Measurements from ENCODE around the gene AP2A2.
A peak's percentile ranks its signal among the peaks of the same experiment; 100 is the strongest.

The AP2A2 gene

GRCh38 chr11:898540-899190, 27.0 kb upstream of the AP2A2 start:
- no peak for DNase-seq (ENCODE audit: low read depth)

DNA sequence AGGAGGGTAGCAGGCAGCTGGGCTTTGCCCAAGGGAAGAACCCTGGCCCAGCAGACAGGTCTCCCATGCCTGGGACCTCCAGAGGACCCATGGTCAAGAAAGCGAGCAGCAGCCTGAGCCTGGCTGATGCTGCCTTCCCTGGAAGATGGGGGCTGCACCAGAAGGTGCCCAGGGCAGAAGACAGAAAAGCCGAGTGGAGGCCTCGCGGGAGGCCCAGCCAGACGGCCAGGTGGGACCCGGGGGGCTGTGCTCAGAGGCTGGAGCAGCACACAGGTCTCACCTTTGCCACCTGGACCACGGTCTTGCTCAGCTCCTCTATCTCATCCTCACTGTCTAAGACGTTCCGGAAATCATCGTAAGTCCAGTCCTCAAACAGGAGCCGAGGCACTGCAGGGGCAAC, 25.9 kb upstream of the AP2A2 start:
- DNase-seq (ENCODE audit: low read depth), result no peak

DNA sequence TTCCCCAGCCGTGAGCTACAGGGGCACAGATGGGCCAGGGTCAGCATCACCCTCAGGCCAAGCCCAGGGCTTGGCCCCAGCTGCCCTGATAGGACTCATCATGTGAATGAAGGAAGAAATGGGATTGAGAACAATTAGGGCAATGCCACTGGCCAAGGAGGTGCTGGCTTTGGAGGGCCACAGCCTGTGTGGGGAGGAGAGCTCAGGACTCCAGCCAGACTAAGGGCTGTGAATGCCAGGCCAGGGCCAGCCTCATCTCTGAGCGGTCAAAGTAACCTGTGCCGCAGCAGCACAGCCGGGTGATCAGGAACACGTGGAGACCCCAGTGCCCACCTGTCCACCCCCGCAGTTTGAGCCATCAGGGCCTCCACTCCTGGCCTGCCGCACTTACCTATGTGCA, 25.1 kb upstream of the AP2A2 start:
- DNase-seq (ENCODE audit: low read depth), result no peak

GRCh38 chr11:901452-902061, 24.1 kb upstream of the AP2A2 start:
- DNase-seq (ENCODE audit: low read depth), result no peak

DNA sequence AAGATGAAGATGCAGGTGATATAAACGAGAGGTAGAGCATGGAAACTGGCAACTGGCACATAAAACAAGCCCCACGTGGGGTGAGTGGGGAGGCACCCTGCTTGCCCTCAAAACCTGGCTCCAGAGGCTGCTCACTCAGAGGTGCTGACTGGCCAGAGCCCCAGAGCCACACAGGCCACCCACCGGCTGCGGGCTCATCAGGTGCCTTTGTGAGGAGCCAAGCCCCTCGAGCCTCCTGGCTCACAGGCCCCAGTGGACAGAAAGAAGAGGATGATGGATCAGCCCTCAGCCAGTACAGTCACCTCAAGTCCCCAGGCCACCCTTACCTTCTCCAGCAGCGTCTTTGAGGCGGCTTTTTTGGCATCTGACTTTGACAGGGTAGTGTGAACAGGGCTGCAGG, 21.3 kb upstream of the AP2A2 start:
- DNase-seq (ENCODE audit: low read depth), result no peak

DNA sequence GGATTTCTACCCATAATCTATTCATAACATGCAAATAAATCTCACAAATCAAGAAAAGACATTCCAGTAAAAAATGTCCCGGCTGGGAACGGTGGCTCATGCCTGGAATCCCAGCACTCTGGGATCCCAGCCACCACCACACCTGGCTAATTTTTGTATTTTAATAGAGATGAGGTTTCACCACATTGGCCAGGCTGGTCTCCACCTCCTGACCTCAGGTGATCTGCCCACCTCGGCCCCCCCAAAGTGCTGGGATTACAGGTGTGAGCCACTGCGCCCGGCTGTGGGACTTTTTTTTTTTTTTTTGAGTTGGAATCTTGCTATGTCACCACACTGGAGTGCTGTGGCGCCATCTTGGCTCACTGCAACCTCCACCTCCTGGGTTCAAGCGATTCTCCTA, 19.7 kb upstream of the AP2A2 start:
- DNase-seq (ENCODE audit: low read depth), result no peak

DNA sequence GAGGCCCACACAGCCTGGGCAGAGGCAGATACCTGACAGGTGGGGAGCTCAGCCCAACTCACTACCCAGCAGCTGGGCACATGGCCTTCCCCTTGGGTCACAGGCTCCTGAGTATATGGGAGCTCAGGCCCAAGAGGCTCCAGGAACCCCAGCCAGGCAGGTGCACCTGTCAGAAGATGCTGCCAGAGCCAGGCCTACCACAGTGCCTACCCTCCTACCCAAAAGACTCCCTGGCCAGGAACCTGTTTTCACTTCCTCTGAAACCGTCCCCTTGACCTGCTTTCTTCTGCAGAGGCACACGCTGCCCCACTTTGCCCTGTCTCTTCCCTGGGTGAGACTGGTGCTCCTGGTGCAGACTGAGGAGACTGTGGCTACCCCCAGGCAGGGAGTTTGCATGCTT, 18.0 kb upstream of the AP2A2 start:
- DNase-seq (ENCODE audit: low read depth), result no peak

- no peak for DNase-seq (ENCODE audit: low read depth)
These were observed 17.4 kb upstream of the AP2A2 start for GRCh38 chr11:908273-908672.

GRCh38 chr11:909406-909805, 16.3 kb upstream of the AP2A2 start:
- no peak for DNase-seq (ENCODE audit: low read depth)

GRCh38 chr11:910044-910588, 15.6 kb upstream of the AP2A2 start:
- no peak for DNase-seq (ENCODE audit: low read depth)

GRCh38 chr11:910589-911030, 15.1 kb upstream of the AP2A2 start, which contains the start of gene CHID1:
Gene CHID1, minus strand, starts transcription at chr11:910810. Its CDS starts 5,994 bp downstream, at chr11:904816.
- peak; percentile 67 for DNase-seq (ENCODE audit: low read depth)

GRCh38 chr11:911031-911889, 14.4 kb upstream of the AP2A2 start:
- DNase-seq (ENCODE audit: low read depth), result no peak

DNA sequence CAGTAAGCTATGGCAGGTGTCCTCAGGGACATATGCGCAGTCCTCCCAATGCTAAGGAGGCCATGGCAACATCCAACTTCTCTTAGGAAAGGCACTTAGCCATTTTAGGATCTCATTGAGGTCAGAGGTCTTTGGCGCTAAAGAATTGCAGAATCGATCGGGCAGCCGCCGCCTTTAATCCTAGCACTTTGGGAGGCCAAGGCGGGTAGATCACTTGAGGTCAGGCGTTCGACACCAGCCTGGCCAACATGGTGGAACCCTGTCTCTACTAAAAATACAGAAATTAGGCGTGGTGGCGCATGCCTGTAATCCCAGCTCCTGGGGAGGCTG, 13.8 kb upstream of the AP2A2 start:
- DNase-seq (ENCODE audit: low read depth), result no peak

- DNase-seq (ENCODE audit: low read depth), result no peak
These were observed 13.4 kb upstream of the AP2A2 start for GRCh38 chr11:912266-912665.

GRCh38 chr11:913043-913442, 12.6 kb upstream of the AP2A2 start:
- no peak for DNase-seq (ENCODE audit: low read depth)

- DNase-seq (ENCODE audit: low read depth), result no peak
These were observed 11.5 kb upstream of the AP2A2 start for GRCh38 chr11:914204-914603.

DNA sequence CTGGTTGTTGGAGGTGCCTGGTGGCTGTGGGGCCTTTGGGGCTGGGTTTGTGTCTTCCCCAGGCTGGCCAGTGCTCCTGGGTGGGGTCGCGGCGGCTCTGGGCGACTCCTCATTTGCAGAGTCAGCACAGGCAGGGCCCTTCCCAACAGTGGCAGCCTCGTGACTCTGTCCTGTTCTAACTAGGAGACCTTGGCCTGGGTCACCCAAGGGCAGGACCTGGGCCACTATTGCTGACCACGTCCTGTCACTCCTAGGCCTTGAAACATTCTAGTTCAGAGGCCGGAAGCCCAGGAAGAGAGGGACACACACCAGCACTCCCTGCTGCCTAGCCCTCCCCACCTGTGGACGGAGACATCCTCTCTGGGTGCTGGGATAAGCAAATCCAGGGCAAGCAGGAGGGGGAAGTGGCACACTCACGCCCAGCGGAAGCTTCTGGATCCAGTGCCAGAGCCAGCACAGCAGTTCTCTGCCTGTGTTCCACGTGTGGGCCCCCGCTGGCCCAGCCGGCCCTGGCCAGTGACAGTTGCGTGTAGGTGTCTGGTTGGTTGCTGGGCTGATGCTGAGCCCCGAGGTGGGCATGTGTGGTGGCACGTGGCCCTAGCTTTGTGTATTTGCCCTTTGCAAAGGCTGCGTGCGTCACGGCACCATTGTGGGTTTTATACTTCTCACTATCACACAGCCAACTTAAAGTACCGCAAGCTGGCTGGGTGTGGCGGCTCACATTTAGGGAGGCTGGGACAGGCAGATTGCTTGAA, 10.7 kb upstream of the AP2A2 start:
- no peak for DNase-seq (ENCODE audit: low read depth)

DNA sequence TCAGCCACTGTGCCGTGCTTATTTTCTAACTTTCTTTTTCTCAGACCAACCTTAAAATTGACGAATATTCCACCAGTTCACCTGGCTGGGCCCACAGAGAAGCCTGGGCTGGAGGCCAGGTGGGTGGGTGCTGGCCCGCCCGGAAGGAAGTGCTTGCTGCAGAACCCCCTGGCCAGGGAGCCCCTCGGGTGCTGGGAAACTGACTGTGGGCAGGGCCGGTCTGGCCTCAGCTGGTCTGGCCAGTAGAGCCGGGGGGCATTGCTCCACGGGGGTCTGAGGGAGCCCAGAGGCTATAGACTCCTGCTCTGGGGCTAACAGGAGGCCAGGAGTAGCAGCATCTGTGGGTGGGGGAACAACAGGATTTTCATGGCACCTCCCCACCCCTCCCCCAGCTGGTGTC, 8.2 kb upstream of the AP2A2 start:
- no peak for DNase-seq (ENCODE audit: low read depth)

DNA sequence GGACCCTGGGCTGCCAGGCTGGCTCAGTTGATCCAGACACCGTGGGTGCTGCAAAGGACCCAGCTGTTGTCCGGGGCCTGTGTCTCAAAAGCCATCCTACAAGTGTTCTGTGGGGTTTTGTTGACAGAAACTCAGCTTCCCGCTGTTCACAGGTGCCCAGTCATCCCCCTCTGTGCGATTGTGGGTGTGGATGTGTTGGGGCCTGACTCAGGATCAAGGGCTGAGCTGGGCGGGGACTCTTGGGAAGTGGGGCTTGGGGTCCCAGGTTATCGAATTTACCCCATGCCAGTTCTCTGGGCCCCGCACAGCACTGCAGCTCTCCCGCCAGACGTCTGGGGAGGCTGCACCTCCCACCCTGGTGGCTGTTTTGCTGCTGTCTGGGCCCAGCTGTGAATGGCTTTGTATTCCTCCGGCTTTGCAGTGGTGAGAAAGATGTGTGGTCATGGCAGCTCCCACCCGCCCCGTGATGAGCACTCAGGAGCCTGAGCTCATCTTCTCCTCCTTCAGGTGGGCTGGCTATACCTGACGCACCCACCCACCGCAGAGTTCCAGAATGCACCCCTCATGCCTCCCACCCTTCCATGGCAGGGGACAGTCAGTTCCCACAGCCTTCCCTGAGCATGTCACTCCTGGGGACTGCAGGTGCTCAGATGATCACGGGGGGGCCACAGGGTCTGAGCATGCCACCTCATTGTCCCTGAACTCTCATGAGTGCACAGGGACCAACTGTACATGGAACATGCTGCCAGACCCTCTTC, 3.6 kb upstream of the AP2A2 start:
- no peak for DNase-seq (ENCODE audit: low read depth)

GRCh38 chr11:923691-924405, 1.8 kb upstream of the AP2A2 start:
- no peak for DNase-seq (ENCODE audit: low read depth)
